A549 (cell line): ENCODE data around the gene IFT74. TPM values are rescaled to one million over a fixed set of nuclear protein-coding genes. Genes with fewer than 3 reads are reported as not detected.

Source experiments
- ATAC-seq, 2 experiments: fragments of 200-7000 bp in 1 of 2; fragments of >200 bp in 1 of 2; cut with Nextera tagmentation in 1 of 2; cut with Tn5 transposase in 1 of 2; 3 replicates each; pipeline versions ENCODE4 v1.8.0 to v1.9.1; 2018 to 2020; ENCODE audit warnings: mild to moderate bottlenecking in 1 of 2, moderate library complexity in 1 of 2
- CTCF ChIA-PET: fragments of 300-600 bp; sonication (Branson Sonifier 250); formaldehyde crosslinking; extraction: SDS; loops from one replicate; lab custom pipeline; 2021; ENCODE audit warnings: antibody characterized with exemption, inconsistent platforms; lab: Yijun Ruan, JAX
- POLR2A ChIA-PET: fragments of 350-600 bp; formaldehyde crosslinking; extraction: SDS; loops from one replicate; lab custom pipeline; 2021; ENCODE audit warnings: antibody characterized with exemption, inconsistent platforms; lab: Yijun Ruan, JAX
- DNase-seq, 2 experiments: peaks; one replicate each; pipeline versions ENCODE4 v3.0.0 to v3.0.0-alpha.2; 2011 to 2016; ENCODE audit warnings: low read depth in 1 of 2, low spot score in 1 of 2
- FAIRE-seq: peaks from 2 replicates; lab custom pipeline; 2011; peaks lifted over from hg19 to GRCh38; lab: Jason Lieb, UNC
- H3K27ac ChIP-seq, 2 experiments: fragments of >200 bp; sonication (Bioruptor Twin); formaldehyde crosslinking; 3 replicates each; pipeline ENCODE4 v1.5.1; 2016 to 2017
- H3K4me1 ChIP-seq: fragments of >200 bp; sonication (Bioruptor Twin); formaldehyde crosslinking; 3 replicates; pipeline ENCODE4 v1.6.1; 2016
- H3K4me2 ChIP-seq: fragments of >200 bp; sonication (Bioruptor Twin); formaldehyde crosslinking; 3 replicates; pipeline ENCODE4 v1.6.1; 2016
- H3K4me3 ChIP-seq: fragments of >200 bp; sonication (Bioruptor Twin); formaldehyde crosslinking; 3 replicates; pipeline ENCODE4 v1.5.1; 2016
- H3K9me3 ChIP-seq: fragments of >200 bp; sonication (Bioruptor Twin); formaldehyde crosslinking; 3 replicates; pipeline ENCODE4 v1.6.1; 2016
- ATOH8 ChIP-seq: fragments of 250-450 bp; sonication (Bioruptor Pico); IDR thresholded peaks from 2 replicates; pipeline ENCODE4 v1.5.0; 2020; ENCODE audit warnings: low read depth, mild to moderate bottlenecking, moderate library complexity
- CEBPB ChIP-seq, 2 experiments: fragments of >200 bp in 1 of 2; sonication (Bioruptor Twin) in 1 of 2; formaldehyde crosslinking in 1 of 2; IDR thresholded peaks; 2 replicates each; pipeline ENCODE4 v1.6.1; 2012 to 2016
- CTCF ChIP-seq: fragments of >200 bp; sonication (Bioruptor Twin); formaldehyde crosslinking; IDR thresholded peaks from 3 replicates; pipeline ENCODE4 v1.5.1; 2016
- ELK1 ChIP-seq: fragments of 150-350 bp; IDR thresholded peaks from 2 replicates; pipeline ENCODE4 v1.6.1; 2014; ENCODE audit warnings: low read depth, mild to moderate bottlenecking, low read length
- ESRRA ChIP-seq: fragments of 150-350 bp; IDR thresholded peaks from 2 replicates; pipeline ENCODE4 v1.6.1; 2014; ENCODE audit warnings: mild to moderate bottlenecking, low read length, borderline replicate concordance
- FOXS1 ChIP-seq: fragments of 250-450 bp; sonication (Bioruptor Pico); IDR thresholded peaks from 2 replicates; pipeline ENCODE4 v1.5.0; 2020; ENCODE audit warnings: mild to moderate bottlenecking, moderate library complexity
- GATA3 ChIP-seq: IDR thresholded peaks from 2 replicates; pipeline ENCODE4 v1.6.1; 2012; ENCODE audit warnings: borderline replicate concordance
- HDAC2 ChIP-seq: fragments of 200-600 bp; sonication (generic); IDR thresholded peaks from 2 replicates; pipeline ENCODE4 v1.6.1; 2016
- HMGXB4 ChIP-seq: fragments of 250-450 bp; sonication (Bioruptor Pico); IDR thresholded peaks from 2 replicates; pipeline ENCODE4 v1.5.0; 2021; ENCODE audit warnings: mild to moderate bottlenecking, moderate library complexity, borderline replicate concordance
- HOXB13 ChIP-seq: fragments of 250-450 bp; sonication (Bioruptor Pico); IDR thresholded peaks from 2 replicates; pipeline ENCODE4 v1.5.0; 2020; ENCODE audit warnings: low read depth, mild to moderate bottlenecking, moderate library complexity
- HOXB5 ChIP-seq: fragments of 250-450 bp; sonication (Bioruptor Pico); IDR thresholded peaks from 2 replicates; pipeline ENCODE4 v1.5.0; 2020; ENCODE audit warnings: mild to moderate bottlenecking, moderate library complexity
- JUN ChIP-seq, 2 experiments: fragments of >200 bp; sonication (Bioruptor Twin); formaldehyde crosslinking; IDR thresholded peaks; 2 replicates in 1 of 2; 3 replicates in 1 of 2; pipeline ENCODE4 v1.6.1; 2016 to 2017
- MAX ChIP-seq: IDR thresholded peaks from 2 replicates; pipeline ENCODE4 v1.6.1; 2012
- MAZ ChIP-seq: fragments of 150-350 bp; IDR thresholded peaks from 2 replicates; pipeline ENCODE4 v1.6.1; 2014; ENCODE audit warnings: antibody characterized with exemption, low read depth, low read length, borderline replicate concordance
- RCOR1 ChIP-seq: fragments of 150-350 bp; IDR thresholded peaks from 2 replicates; pipeline ENCODE4 v1.6.1; 2014; ENCODE audit warnings: antibody characterized with exemption, low read length, low read depth
- SMC3 ChIP-seq: fragments of >200 bp; sonication (Bioruptor Twin); formaldehyde crosslinking; IDR thresholded peaks from 3 replicates; pipeline ENCODE4 v1.6.1; 2018; ENCODE audit warnings: inconsistent platforms
- SREBF2 ChIP-seq: fragments of 450-650 bp; IDR thresholded peaks from 2 replicates; pipeline ENCODE4 v1.6.1; 2014; ENCODE audit warnings: mild to moderate bottlenecking, moderate library complexity
- USF2 ChIP-seq: fragments of 450-650 bp; IDR thresholded peaks from 2 replicates; pipeline ENCODE4 v1.6.1; 2014; ENCODE audit warnings: antibody characterized with exemption
- WGBS: methylation state at CpG from one replicate; pipeline ENCODE4 v1.1.6; 2017; ENCODE audit errors: missing lambda C conversion rate; 5-methylcytosine and 5-hydroxymethylcytosine counted together
- polyA plus RNA-seq, 4 experiments: library from polyadenylated mRNA; depleted of rRNA in 3 of 4; stranded (reverse); fragments of >200 nt; fragmentation: RNase III in 1 of 4; extraction: RNeasy Plus Mini Kit Qiagen cat#74134 plus additional on column Dnase treatment in 1 of 4; gene quantifications; 2 replicates in 3 of 4; 3 replicates in 1 of 4; pipeline ENCODE4 v1.2.3, GENCODE V29; 2011 to 2017

The IFT74 gene
- polyA plus RNA-seq, 2 of the 4 experiments (the other 2 are of a cell fraction), result 16.1 to 26.3 TPM

- CTCF ChIA-PET, result interaction anchor here (1.2 kb wide), 1 partner anchor 42 kb away, joined by 3 read pairs; no protein-coding TSS in a partner anchor
- 71% methylated on average over 1 of the region's 1 CpG for WGBS
- TF ChIP-seq MAZ (no peak), FOXS1 (CRISPR knock-in tag) (no peak), SMC3 (no peak), SREBF2 (no peak), HDAC2 (no peak)
- ATAC-seq (no peak), DNase-seq (no peak), FAIRE-seq (no peak)
- POLR2A ChIA-PET, result interaction anchor here (1.1 kb wide), 1 partner anchor 36 kb away, joined by 3 read pairs; the partner anchor contains the start of gene IFT74
- no peak overlapping the region for H3K27ac ChIP-seq
- no peak overlapping the region for H3K4me3 ChIP-seq
- no peak overlapping the region for H3K4me2 ChIP-seq
- no peaks in the 10 kb centered on the region for H3K9me3 ChIP-seq
- no peaks in the 10 kb centered on the region for H3K4me1 ChIP-seq
Measured at GRCh38 chr9:26919698-26920097, 36.5 kb upstream of the IFT74 start.

- CTCF ChIA-PET, result interaction anchor here (1.6 kb wide), 1 partner anchor 11 kb away, joined by 4 read pairs; no protein-coding TSS in a partner anchor
- no peak for TF ChIP-seq HMGXB4 (CRISPR knock-in tag)
- TF ChIP-seq HOXB13 (CRISPR knock-in tag), result no peak
- TF ChIP-seq CTCF, result no peak
- no peak for TF ChIP-seq MAX
- TF ChIP-seq CEBPB (IDR thresholded peaks at IDR 0.05), result no peak
- TF ChIP-seq ATOH8 (CRISPR knock-in tag), result no peak
- TF ChIP-seq SREBF2, result no peak
- TF ChIP-seq ESRRA, result no peak
- TF ChIP-seq HOXB5 (CRISPR knock-in tag), result no peak
- TF ChIP-seq RCOR1, result no peak
- TF ChIP-seq USF2, result no peak
- TF ChIP-seq ELK1, result no peak
- no peak for TF ChIP-seq GATA3
- TF ChIP-seq JUN (IDR thresholded peaks at IDR 0.05), result no peak
- H3K4me2 ChIP-seq, result no peak overlapping the region
- WGBS, result 95% methylated on average over 4 of the region's 4 CpGs
- DNase-seq (no peak), ATAC-seq (no peak), FAIRE-seq (no peak)
- no peak overlapping the region for H3K27ac ChIP-seq
- no peaks in the 10 kb centered on the region for H3K4me1 ChIP-seq
- no peak overlapping the region for H3K4me3 ChIP-seq
- H3K9me3 ChIP-seq, result no peaks in the 10 kb centered on the region
- POLR2A ChIA-PET, result no interaction called here
Measured at GRCh38 chr9:26925609-26926008, 30.6 kb upstream of the IFT74 start.
